OCI-LY7 (cell line): Measurements from ENCODE around the gene PTH1R.

Experiments used
- CTCF ChIP-seq: fragments of 200-600 bp; sonication (generic); conservative IDR thresholded peaks from 2 replicates; pipeline ENCODE4 v1.5.1; 2014; ENCODE audit warnings: mild to moderate bottlenecking, antibody characterized with exemption, low read length, moderate library complexity, mixed read lengths
- EZH2phosphoT487 ChIP-seq: fragments of 200-600 bp; sonication (generic); IDR thresholded peaks from 2 replicates; pipeline ENCODE4 v1.6.1; 2018; ENCODE audit warnings: low read depth, borderline replicate concordance, mild to moderate bottlenecking, mixed run types, antibody characterized with exemption, low read length, moderate library complexity, mixed read lengths

GRCh38 chr3:46888705-46889104 is 11.2 kb downstream of the PTH1R start:
- TF ChIP-seq CTCF (no peak), EZH2phosphoT487 (no peak)
